ENCODE data around the gene ITGAD.

Gene ITGAD

DNA sequence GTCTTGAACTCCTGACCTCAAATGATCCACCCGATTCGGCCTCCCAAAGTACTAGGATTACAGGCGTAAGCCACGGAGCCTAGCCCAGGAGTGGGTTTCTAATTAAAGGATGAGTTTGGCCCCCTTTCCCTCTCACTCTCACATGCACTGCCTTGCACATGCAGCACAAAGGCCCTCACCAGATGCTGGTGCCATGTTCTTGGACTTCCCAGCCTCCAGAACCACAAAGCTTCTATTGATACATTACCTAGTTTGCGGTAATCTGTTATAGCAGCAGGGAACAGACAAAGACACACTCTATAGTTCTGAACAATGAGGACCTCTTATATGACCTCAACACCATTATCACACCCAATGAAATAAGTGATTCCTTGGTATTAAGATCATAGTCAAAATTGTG is 17.9 kb upstream of the ITGAD start:
- in situ Hi-C loops (cut with MboI; ENCODE audit: low sequenced_read_pairs, unreplicated experiment) = no loop called here
- DNase-seq (ENCODE audit: low spot score) = no peak
- TF ChIP-seq, protein P1, sequence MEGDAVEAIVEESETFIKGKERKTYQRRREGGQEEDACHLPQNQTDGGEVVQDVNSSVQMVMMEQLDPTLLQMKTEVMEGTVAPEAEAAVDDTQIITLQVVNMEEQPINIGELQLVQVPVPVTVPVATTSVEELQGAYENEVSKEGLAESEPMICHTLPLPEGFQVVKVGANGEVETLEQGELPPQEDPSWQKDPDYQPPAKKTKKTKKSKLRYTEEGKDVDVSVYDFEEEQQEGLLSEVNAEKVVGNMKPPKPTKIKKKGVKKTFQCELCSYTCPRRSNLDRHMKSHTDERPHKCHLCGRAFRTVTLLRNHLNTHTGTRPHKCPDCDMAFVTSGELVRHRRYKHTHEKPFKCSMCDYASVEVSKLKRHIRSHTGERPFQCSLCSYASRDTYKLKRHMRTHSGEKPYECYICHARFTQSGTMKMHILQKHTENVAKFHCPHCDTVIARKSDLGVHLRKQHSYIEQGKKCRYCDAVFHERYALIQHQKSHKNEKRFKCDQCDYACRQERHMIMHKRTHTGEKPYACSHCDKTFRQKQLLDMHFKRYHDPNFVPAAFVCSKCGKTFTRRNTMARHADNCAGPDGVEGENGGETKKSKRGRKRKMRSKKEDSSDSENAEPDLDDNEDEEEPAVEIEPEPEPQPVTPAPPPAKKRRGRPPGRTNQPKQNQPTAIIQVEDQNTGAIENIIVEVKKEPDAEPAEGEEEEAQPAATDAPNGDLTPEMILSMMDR (IDR thresholded peaks at IDR 0.05; ENCODE audit: borderline replicate concordance, control extremely low read depth, extremely low read depth, insufficient read depth, missing control alignments) = no peak

- DNase-seq (ENCODE audit: low spot score) = no peak
- in situ Hi-C loops (cut with MboI; ENCODE audit: low sequenced_read_pairs, unreplicated experiment) = no loop called here
- TF ChIP-seq, protein P1 (IDR thresholded peaks at IDR 0.05; ENCODE audit: borderline replicate concordance, control extremely low read depth, extremely low read depth, insufficient read depth, missing control alignments) = no peak
These were observed 16.4 kb upstream of the ITGAD start for GRCh38 chr16:31376705-31377104.

- no peak for DNase-seq (ENCODE audit: low spot score)
- in situ Hi-C loops (cut with MboI; ENCODE audit: low sequenced_read_pairs, unreplicated experiment) = no loop called here
- TF ChIP-seq, protein P1 (IDR thresholded peaks at IDR 0.05; ENCODE audit: borderline replicate concordance, control extremely low read depth, extremely low read depth, insufficient read depth, missing control alignments) = no peak
These were observed 15.8 kb upstream of the ITGAD start for GRCh38 chr16:31377210-31377903.

DNA sequence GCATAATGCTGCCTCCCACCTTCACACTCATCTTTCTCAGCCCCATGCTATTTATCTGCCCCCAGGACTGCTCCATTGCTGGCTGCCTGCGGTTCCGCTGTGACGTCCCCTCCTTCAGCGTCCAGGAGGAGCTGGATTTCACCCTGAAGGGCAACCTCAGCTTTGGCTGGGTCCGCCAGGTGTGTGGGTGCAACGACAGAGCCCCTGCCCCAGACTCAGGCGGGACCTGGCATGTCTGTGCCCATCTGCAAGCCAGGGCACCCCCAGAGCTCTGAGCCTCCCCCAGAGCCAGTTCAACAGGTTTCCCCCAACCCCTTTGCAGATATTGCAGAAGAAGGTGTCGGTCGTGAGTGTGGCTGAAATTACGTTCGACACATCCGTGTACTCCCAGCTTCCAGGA is 12.9 kb upstream of the ITGAD start:
- TF ChIP-seq, protein P1 (IDR thresholded peaks at IDR 0.05; ENCODE audit: borderline replicate concordance, control extremely low read depth, extremely low read depth, insufficient read depth, missing control alignments) = no peak
- in situ Hi-C loops (cut with MboI; ENCODE audit: low sequenced_read_pairs, unreplicated experiment) = no loop called here

GRCh38 chr16:31382485-31383161 is 10.5 kb upstream of the ITGAD start:
- peak; percentile 86 for DNase-seq (ENCODE audit: low spot score)
- TF ChIP-seq, protein P1 (IDR thresholded peaks at IDR 0.05; ENCODE audit: borderline replicate concordance, control extremely low read depth, extremely low read depth, insufficient read depth, missing control alignments) = peak; percentile 89
- in situ Hi-C loops (cut with MboI; ENCODE audit: low sequenced_read_pairs, unreplicated experiment) = no loop called here

More for the DNA sequence above, 12.9 kb upstream of the ITGAD start:
- DNase-seq (ENCODE audit: low spot score) = no peak

DNA sequence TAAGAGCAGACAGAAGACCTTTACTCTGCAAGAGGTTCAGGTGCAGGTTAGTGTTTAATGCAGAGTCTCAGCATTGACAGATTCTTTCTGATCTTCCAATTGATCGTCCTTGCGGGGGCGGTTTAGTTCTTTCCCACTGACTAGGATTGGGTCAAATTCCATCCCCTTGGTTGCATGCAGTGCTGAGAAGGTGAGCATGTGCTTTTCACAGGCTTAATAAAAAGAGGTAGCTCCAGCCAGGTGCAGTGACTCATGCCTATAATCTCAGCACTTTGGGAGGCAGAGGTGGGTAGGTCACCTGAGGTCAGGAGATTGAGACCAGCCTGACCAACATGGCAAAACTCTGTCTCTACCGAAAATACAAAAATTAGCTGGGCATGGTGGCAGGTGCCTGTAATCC is 7.5 kb upstream of the ITGAD start:
- in situ Hi-C loops (cut with MboI; ENCODE audit: low sequenced_read_pairs, unreplicated experiment) = no loop called here
- TF ChIP-seq, protein P1 (IDR thresholded peaks at IDR 0.05; ENCODE audit: borderline replicate concordance, control extremely low read depth, extremely low read depth, insufficient read depth, missing control alignments) = no peak
- no peak for DNase-seq (ENCODE audit: low spot score)

Measured in GM13976 (cell line).